ENCODE results near the gene CLEC3B. TPM values are rescaled to one million over a fixed set of nuclear protein-coding genes. Genes with fewer than 3 reads are reported as not detected.

The CLEC3B gene
- total RNA-seq, 4 donors from 2014 or later, result 27.4 to 42.3 (median 29.3) TPM

- WGBS, result 81% methylated on average over 6 of the region's 6 CpGs
- Histone ChIP-seq H3K4me3 (no peak overlapping the region), H3K4me1 (peaks cover 2% of the 10 kb centered on the region), H3K27me3 (no peaks in the 10 kb centered on the region), H3K27ac (no peak overlapping the region), H3K9me3 (no peaks in the 10 kb centered on the region), H3K36me3 (peaks cover 14% of the 10 kb centered on the region)
- DNase-seq (ENCODE audit: low spot score in 2 of 2), result no peak
- TF ChIP-seq POLR2A (IDR thresholded peaks at IDR 0.05) (no peak), CTCF (IDR thresholded peaks at IDR 0.05) (no peak), POLR2AphosphoS5 (IDR thresholded peaks at IDR 0.05) (no peak), EP300 (IDR thresholded peaks at IDR 0.05) (no peak)
Observed at GRCh38 chr3:45083023-45083422, 56.9 kb downstream of the CLEC3B start.

GRCh38 chr3:45084361-45084760, 58.3 kb downstream of the CLEC3B start:
- TF ChIP-seq POLR2A (IDR thresholded peaks at IDR 0.05) (no peak), POLR2AphosphoS5 (IDR thresholded peaks at IDR 0.05) (no peak), CTCF (IDR thresholded peaks at IDR 0.05) (no peak), EP300 (IDR thresholded peaks at IDR 0.05) (no peak)
- 100% methylated on average over 1 of the region's 1 CpG for WGBS
- Histone ChIP-seq H3K27me3 (no peaks in the 10 kb centered on the region), H3K4me1 (peaks cover 13% of the 10 kb centered on the region), H3K27ac (no peak overlapping the region), H3K9me3 (no peaks in the 10 kb centered on the region), H3K4me3 (no peak overlapping the region), H3K36me3 (peaks cover 14% of the 10 kb centered on the region)
- DNase-seq (ENCODE audit: low spot score in 2 of 2), result no peak

GRCh38 chr3:45084820-45085816, 59.0 kb downstream of the CLEC3B start:
- H3K4me3 ChIP-seq, result no peak overlapping the region
- no peaks in the 10 kb centered on the region for H3K9me3 ChIP-seq
- WGBS, result 86% methylated on average over 13 of the region's 13 CpGs
- H3K36me3 ChIP-seq, result peaks cover 17% of the 10 kb centered on the region
- TF ChIP-seq POLR2AphosphoS5 (IDR thresholded peaks at IDR 0.05) (no peak), POLR2A (IDR thresholded peaks at IDR 0.05) (no peak)
- DNase-seq (ENCODE audit: low spot score in 2 of 2), result no peak
- no peaks in the 10 kb centered on the region for H3K27me3 ChIP-seq
- peaks cover 14% of the 10 kb centered on the region for H3K4me1 ChIP-seq
- no peak overlapping the region for H3K27ac ChIP-seq

Other genes with a start within 250 kb of the CLEC3B start
- gene TMEM42, start 164.4 kb upstream of the CLEC3B start, total RNA-seq, result 10 to 100 TPM; 15.9 to 27.2 (median 20.8) TPM
- gene TGM4, start 151.7 kb upstream of the CLEC3B start, total RNA-seq, result under 1 TPM in 2 of 4 donors, not detected in 2; 0.30 to 0.56 TPM
- gene ZDHHC3, start 50.1 kb upstream of the CLEC3B start, total RNA-seq, result 100 to 1,000 TPM; 143 to 311 (median 175) TPM
- 100 to 1,000 TPM in 1 of 4 donors, 10 to 100 TPM in 3; 72.1 to 216 (median 88.7) TPM for gene EXOSC7, start 50.1 kb upstream of the CLEC3B start, total RNA-seq
- gene CDCP1, start 120.1 kb downstream of the CLEC3B start, total RNA-seq, result 10 to 100 TPM; 77.4 to 85.6 (median 80.3) TPM
- 1 to 10 TPM in 2 of 4 donors, under 1 TPM in 2; 0.97 to 4.6 (median 2.2) TPM for gene TMEM158, start 200.0 kb downstream of the CLEC3B start, total RNA-seq